Testis (tissue), 3 donors: Measurements from ENCODE around the gene NCK2. TPM values are rescaled to one million over a fixed set of nuclear protein-coding genes. Genes with fewer than 3 reads are reported as not detected.

Experiments used
- DNase-seq: peaks from one replicate; pipeline ENCODE4 v3.0.0-alpha.2; 2019
- H3K27ac ChIP-seq, 2 donors: fragments of 200-600 bp; sonication (generic); one replicate each; pipeline ENCODE4 v1.5.1; 2019
- H3K27me3 ChIP-seq: fragments of 200-600 bp; sonication (generic); one replicate; pipeline ENCODE4 v1.5.1; 2019
- H3K36me3 ChIP-seq: fragments of 200-600 bp; sonication (generic); one replicate; pipeline ENCODE4 v1.5.1; 2017; ENCODE audit warnings: low read depth; ENCODE audit errors: missing control alignments
- H3K4me1 ChIP-seq: fragments of 200-600 bp; sonication (generic); one replicate; pipeline ENCODE4 v1.5.1; 2019
- H3K4me3 ChIP-seq, 2 donors: fragments of 200-600 bp; sonication (generic); one replicate each; pipeline ENCODE4 v1.5.1; 2017 to 2019
- H3K9me3 ChIP-seq: fragments of 200-600 bp; sonication (generic); one replicate; pipeline ENCODE4 v1.5.1; 2017
- POLR2A ChIP-seq: fragments of 450-650 bp; IDR thresholded peaks from one replicate; pipeline ENCODE4 v1.6.1; 2017; ENCODE audit warnings: antibody characterized with exemption, mild to moderate bottlenecking, moderate library complexity
- WGBS, 2 donors: methylation state at CpG; one replicate each; pipeline ENCODE4 v1.1.5; 2018; 5-methylcytosine and 5-hydroxymethylcytosine counted together
- intact Hi-C: fragments of 100-400 bp; cut with DNase I; formaldehyde crosslinking; loops from one replicate; pipeline ENCODE4 v1.15.1; 2023; ENCODE audit warnings: low total_unique reads
- polyA plus RNA-seq: library from polyadenylated mRNA; stranded (reverse); fragments of 350-450 nt; fragmentation: Illumina TruSeq; extraction: RNeasy Lipid Tissue Mini Kit (QIAGEN cat#74804); gene quantifications from one replicate; pipeline ENCODE4 v1.2.3, GENCODE V29; 2014; ENCODE audit warnings: low read depth, low replicate concordance; ENCODE audit not compliant: insufficient read depth
- total RNA-seq, 2 donors: library from RNA; depleted of rRNA; stranded (reverse); fragments of >200 nt; gene quantifications; one replicate each; pipeline ENCODE4 v1.2.3, GENCODE V29; 2016
- TF ChIP-seq, protein P1 (sequence below), 3 experiments: fragments of 450-650 bp in 2 of 3; fragments of 200-600 bp in 1 of 3; sonication (generic) in 1 of 3; IDR thresholded peaks; one replicate each; pipeline ENCODE4 v1.5.1; 2016 to 2019; ENCODE audit warnings: antibody characterized with exemption in 3 of 3, mild to moderate bottlenecking in 2 of 3, moderate library complexity in 1 of 3

NCK2 gene
- total and polyA plus RNA-seq, 3 donors from 2014 or later, result 67.7 to 168 (median 105) TPM

DNA sequence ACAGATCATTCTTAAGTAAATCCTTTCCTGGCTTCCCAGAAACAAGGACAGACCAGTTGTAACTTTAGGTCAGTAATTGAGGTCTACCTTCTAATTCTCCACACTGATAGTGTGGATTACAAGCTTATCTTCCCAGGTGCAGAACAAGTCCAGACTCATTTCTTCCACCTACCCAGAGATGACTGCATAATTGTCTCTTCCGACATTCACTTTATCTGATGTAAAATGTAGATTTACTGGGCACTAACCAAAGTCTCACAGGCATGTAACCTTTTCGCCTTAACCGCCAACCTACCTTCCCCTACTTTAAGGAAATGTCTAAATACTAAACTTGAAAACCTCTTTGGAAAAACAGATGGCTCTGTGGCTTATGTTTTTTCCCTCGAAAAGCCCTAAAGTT is 96.2 kb downstream of the NCK2 start:
- Histone ChIP-seq H3K27me3 (no peaks in the 10 kb centered on the region), H3K27ac (no peak overlapping the region), H3K4me3 (no peak overlapping the region), H3K9me3 (no peaks in the 10 kb centered on the region), H3K36me3 (no peaks in the 10 kb centered on the region), H3K4me1 (peaks cover 4% of the 10 kb centered on the region)
- intact Hi-C loops, result no loop called here
- 87 to 88% methylated on average over 4 of the region's 4 CpGs for WGBS, 2 donors
- TF ChIP-seq POLR2A, result no peak
- TF ChIP-seq, protein P1, sequence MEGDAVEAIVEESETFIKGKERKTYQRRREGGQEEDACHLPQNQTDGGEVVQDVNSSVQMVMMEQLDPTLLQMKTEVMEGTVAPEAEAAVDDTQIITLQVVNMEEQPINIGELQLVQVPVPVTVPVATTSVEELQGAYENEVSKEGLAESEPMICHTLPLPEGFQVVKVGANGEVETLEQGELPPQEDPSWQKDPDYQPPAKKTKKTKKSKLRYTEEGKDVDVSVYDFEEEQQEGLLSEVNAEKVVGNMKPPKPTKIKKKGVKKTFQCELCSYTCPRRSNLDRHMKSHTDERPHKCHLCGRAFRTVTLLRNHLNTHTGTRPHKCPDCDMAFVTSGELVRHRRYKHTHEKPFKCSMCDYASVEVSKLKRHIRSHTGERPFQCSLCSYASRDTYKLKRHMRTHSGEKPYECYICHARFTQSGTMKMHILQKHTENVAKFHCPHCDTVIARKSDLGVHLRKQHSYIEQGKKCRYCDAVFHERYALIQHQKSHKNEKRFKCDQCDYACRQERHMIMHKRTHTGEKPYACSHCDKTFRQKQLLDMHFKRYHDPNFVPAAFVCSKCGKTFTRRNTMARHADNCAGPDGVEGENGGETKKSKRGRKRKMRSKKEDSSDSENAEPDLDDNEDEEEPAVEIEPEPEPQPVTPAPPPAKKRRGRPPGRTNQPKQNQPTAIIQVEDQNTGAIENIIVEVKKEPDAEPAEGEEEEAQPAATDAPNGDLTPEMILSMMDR (IDR thresholded peaks at IDR 0.05), result no peak
- DNase-seq, result no peak

DNA sequence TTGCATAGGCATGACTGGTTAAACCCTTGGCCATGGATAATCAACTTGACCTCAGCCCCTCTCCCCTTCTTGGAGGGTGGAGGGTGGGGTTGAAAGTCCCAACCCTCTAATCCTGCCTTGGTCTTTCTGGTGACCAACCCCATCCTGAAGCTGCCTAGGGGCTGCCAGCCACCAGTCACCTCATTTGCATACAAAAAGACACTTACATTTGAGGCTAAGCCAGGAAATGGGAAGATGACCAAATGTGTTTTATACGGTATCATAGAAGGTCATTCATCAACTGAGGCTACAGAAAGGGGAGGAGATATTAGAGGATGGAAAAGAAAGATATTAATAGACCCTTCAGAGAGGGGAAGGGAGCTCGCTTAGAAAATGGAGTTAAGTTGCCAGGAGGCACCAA is 96.8 kb downstream of the NCK2 start:
- no peaks in the 10 kb centered on the region for H3K27me3 ChIP-seq
- no peak for DNase-seq
- no peaks in the 10 kb centered on the region for H3K9me3 ChIP-seq
- peaks cover 4% of the 10 kb centered on the region for H3K4me1 ChIP-seq
- H3K36me3 ChIP-seq, result no peaks in the 10 kb centered on the region
- WGBS, 2 donors, result 53 to 68% methylated on average over 2 of the region's 2 CpGs
- intact Hi-C loops, result no loop called here
- no peak for TF ChIP-seq POLR2A
- TF ChIP-seq, protein P1 (IDR thresholded peaks at IDR 0.05), result no peak
- H3K27ac ChIP-seq, result no peak overlapping the region
- H3K4me3 ChIP-seq, result no peak overlapping the region

DNA sequence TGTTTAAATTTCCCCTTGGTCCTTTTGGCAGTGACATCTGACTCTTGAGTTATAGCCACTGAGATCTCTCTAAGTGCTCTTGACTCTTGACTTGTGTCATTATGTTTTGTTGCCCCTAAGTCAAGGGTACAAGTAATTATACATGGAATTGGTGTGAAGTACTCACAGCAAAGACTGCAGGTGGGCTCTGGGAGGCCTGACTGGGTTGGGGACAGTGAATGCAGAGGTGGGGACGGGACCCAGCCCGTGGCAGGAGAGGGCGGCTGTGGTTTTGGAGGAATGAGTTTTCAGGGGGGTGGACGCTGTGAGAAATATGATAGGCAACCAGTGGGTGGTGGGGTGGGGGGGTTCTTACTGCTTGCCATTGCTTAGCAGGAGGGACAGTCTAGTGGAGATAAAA is 97.8 kb downstream of the NCK2 start:
- Histone ChIP-seq H3K36me3 (no peaks in the 10 kb centered on the region), H3K9me3 (no peaks in the 10 kb centered on the region), H3K27ac (no peak overlapping the region), H3K4me1 (peaks cover 4% of the 10 kb centered on the region), H3K4me3 (no peak overlapping the region), H3K27me3 (no peaks in the 10 kb centered on the region)
- intact Hi-C loops, result no loop called here
- no peak for DNase-seq
- WGBS, 2 donors, result 86 to 97% methylated on average over 4 of the region's 4 CpGs
- TF ChIP-seq, protein P1 (IDR thresholded peaks at IDR 0.05), result no peak
- no peak for TF ChIP-seq POLR2A

DNA sequence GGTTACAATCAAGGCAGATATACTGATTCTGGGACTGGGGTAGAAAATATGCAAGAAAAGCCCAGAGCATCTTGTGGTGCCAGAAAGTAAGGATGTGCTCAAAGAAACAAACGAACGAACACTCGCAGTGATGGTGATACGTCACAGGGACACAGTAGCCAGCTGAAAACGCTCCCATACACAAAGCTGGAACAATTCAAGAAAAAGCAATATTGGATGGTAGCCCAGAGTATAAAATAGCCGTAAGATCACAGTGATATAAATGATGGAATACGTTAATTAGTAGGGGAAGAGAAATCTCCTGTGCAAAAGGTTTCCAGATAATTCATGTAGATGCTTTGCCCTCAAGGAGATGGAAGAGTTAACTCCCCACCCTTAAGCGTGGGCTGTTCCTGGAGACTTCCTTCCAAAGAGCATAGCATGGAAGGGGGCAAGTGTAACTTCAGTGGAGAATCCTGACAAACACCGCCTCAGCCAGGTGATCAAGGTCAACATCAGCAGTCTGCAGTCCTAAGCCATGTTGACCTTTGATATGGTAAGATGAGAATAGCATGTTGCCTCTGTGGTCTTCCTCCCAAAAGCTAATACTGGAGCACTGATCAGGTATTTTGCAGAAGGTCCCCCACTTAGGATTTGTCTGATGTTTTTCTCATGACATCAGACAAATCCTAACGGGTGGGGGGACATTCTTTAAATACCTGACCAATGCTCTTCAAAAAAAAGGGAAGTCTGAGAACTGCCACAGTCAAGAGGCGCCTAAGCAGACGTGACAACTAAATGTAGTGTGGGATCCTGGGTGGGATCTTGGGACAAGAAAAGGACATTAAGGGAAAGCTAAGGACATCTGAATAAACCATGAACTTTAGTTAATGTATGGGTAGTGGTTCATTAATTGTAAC is 99.0 kb downstream of the NCK2 start:
- WGBS, 2 donors, result 64 to 75% methylated on average over 12 of the region's 12 CpGs
- H3K36me3 ChIP-seq, result no peaks in the 10 kb centered on the region
- no peaks in the 10 kb centered on the region for H3K27me3 ChIP-seq
- no peak overlapping the region for H3K4me3 ChIP-seq
- H3K9me3 ChIP-seq, result no peaks in the 10 kb centered on the region
- TF ChIP-seq, protein P1 (IDR thresholded peaks at IDR 0.05), result no peak
- no peak for TF ChIP-seq POLR2A
- DNase-seq, result no peak
- peaks cover 4% of the 10 kb centered on the region for H3K4me1 ChIP-seq
- H3K27ac ChIP-seq, result no peak overlapping the region
- intact Hi-C loops, result no loop called here

DNA sequence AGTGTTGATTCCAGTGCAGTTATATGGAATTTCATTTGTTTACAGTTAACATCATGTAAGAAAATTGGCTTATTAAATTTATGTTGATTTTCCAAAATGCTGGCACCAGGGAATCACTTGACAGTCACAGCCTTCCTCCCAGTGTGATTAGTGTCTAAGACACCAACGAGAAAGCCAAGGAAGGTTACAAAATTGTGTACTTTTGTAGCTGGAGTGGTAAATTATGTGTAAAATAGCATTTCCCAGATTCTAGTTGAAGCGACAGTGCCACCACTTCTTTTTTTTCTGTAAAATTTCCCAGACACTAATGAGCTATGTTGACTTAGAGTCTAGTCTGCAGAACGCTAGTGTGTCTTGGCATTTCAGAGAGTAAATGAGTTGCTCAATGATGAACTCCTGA is 101.3 kb downstream of the NCK2 start:
- intact Hi-C loops, result no loop called here
- H3K4me3 ChIP-seq, result no peak overlapping the region
- H3K27me3 ChIP-seq, result no peaks in the 10 kb centered on the region
- 78 to 84% methylated on average over 3 of the region's 3 CpGs for WGBS, 2 donors
- no peaks in the 10 kb centered on the region for H3K4me1 ChIP-seq
- H3K36me3 ChIP-seq, result no peaks in the 10 kb centered on the region
- no peak overlapping the region for H3K27ac ChIP-seq
- no peak for DNase-seq
- no peak for TF ChIP-seq POLR2A
- TF ChIP-seq, protein P1 (IDR thresholded peaks at IDR 0.05), result no peak
- no peaks in the 10 kb centered on the region for H3K9me3 ChIP-seq
